Effector memory CD8-positive, alpha-beta T cell (primary cell): ENCODE data around the gene ATE1.

Experiments
- ATAC-seq: fragments of 150-1000 bp; cut with Tn5 transposase; replicated peaks from 2 replicates; pipeline ENCODE4 v1.10.0; 2021; ENCODE audit warnings: mild to moderate bottlenecking, moderate library complexity
- DNase-seq, 3 experiments: peaks; one replicate each; pipeline ENCODE4 v3.0.0; 2021
- H3K27ac Mint-ChIP-seq, 2 donors: one replicate each; pipeline ENCODE4 v1.8.0; 2022; ENCODE audit warnings: mild to moderate bottlenecking in 2 of 2, mixed read lengths in 2 of 2, moderate library complexity in 2 of 2
- H3K27me3 Mint-ChIP-seq, 2 donors: one replicate each; pipeline ENCODE4 v1.8.0; 2022; ENCODE audit warnings: mixed read lengths in 2 of 2
- H3K36me3 Mint-ChIP-seq: one replicate; pipeline ENCODE4 v1.8.0; 2022; ENCODE audit warnings: mild to moderate bottlenecking, moderate library complexity, mixed read lengths; ENCODE audit not compliant: insufficient read depth
- H3K4me1 Mint-ChIP-seq, 2 donors: one replicate each; pipeline ENCODE4 v1.8.0; 2022; ENCODE audit warnings: low read depth in 2 of 2, mixed read lengths in 2 of 2
- H3K4me3 Mint-ChIP-seq, 2 donors: one replicate each; pipeline ENCODE4 v1.8.0; 2022; ENCODE audit warnings: mild to moderate bottlenecking in 2 of 2, mixed read lengths in 2 of 2, moderate library complexity in 2 of 2
- H3K9me3 Mint-ChIP-seq, 2 donors: one replicate each; pipeline ENCODE4 v1.8.0; 2022; ENCODE audit warnings: mixed read lengths in 2 of 2

ATE1 gene

DNA sequence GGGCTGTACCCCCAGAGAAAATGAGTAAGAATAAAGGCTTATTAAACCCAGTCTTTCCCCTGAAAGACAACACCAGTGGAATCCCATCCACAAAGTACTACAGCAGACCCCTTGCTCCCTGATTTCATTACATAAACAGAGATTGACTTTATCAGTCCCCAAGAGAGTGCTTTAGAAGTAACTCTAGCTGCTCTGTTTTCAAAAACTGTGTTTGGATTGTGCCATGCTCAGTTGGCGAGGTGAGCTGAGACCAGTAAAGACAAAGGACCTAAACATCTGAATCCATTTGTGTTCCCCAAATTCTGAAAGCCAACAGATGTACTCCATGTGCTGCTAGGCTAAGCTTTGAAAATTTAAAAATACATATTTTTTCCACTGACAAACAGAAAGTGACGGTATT, 127.0 kb downstream of the ATE1 start:
- H3K27ac Mint-ChIP-seq, result no peak overlapping the region
- no peak for ATAC-seq
- H3K9me3 Mint-ChIP-seq, result no peaks in the 10 kb centered on the region
- peaks cover 6% of the 10 kb centered on the region for H3K36me3 Mint-ChIP-seq
- H3K4me3 Mint-ChIP-seq, result no peak overlapping the region
- H3K27me3 Mint-ChIP-seq, result no peaks in the 10 kb centered on the region
- peaks cover 2 to 7% of the 10 kb centered on the region in 2 donors for H3K4me1 Mint-ChIP-seq
- no peak for DNase-seq

GRCh38 chr10:121800146-121800545, 127.7 kb downstream of the ATE1 start:
- Mint-ChIP-seq H3K27me3 (no peaks in the 10 kb centered on the region), H3K4me3 (no peak overlapping the region), H3K36me3 (peaks cover 6% of the 10 kb centered on the region), H3K9me3 (no peaks in the 10 kb centered on the region), H3K27ac (no peak overlapping the region), H3K4me1 (peaks cover 2 to 7% of the 10 kb centered on the region in 2 donors)
- DNase-seq (no peak), ATAC-seq (no peak)

- peaks cover 12% of the 10 kb centered on the region for H3K36me3 Mint-ChIP-seq
- H3K4me1 Mint-ChIP-seq, result peaks cover 2 to 7% of the 10 kb centered on the region in 2 donors
- no peaks in the 10 kb centered on the region for H3K27me3 Mint-ChIP-seq
- ATAC-seq (no peak), DNase-seq (no peak)
- H3K9me3 Mint-ChIP-seq, result no peaks in the 10 kb centered on the region
- H3K4me3 Mint-ChIP-seq, result no peak overlapping the region
- no peak overlapping the region for H3K27ac Mint-ChIP-seq
These were observed 130.3 kb downstream of the ATE1 start for GRCh38 chr10:121797490-121797889.

DNA sequence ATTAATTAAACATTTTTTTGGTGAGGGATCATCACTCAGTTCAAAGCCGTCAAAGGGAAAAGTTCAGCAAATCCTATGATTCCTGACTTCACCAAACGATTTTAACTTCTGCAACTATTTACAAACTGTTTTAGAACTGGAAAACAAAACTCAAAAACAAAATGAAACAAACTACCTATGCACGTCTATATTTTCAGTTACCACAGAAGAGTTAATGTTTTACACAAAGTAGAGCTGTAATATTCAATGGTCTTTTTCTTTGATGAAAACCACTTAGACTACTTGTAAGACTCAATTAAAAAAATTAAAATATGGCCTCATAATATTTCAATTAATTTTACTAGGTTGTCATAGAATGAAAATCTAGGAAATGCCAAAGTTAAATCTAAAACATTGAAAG, 131.5 kb downstream of the ATE1 start:
- H3K27ac Mint-ChIP-seq, result no peak overlapping the region
- no peak for ATAC-seq
- H3K27me3 Mint-ChIP-seq, result no peaks in the 10 kb centered on the region
- no peaks in the 10 kb centered on the region for H3K9me3 Mint-ChIP-seq
- H3K4me1 Mint-ChIP-seq, result peaks cover 4 to 7% of the 10 kb centered on the region in 2 donors
- H3K4me3 Mint-ChIP-seq, result no peak overlapping the region
- peaks cover 12% of the 10 kb centered on the region for H3K36me3 Mint-ChIP-seq
- no peak for DNase-seq

- Mint-ChIP-seq H3K36me3 (peaks cover 15% of the 10 kb centered on the region), H3K4me3 (no peak overlapping the region), H3K27me3 (no peaks in the 10 kb centered on the region), H3K9me3 (no peaks in the 10 kb centered on the region), H3K27ac (no peak overlapping the region), H3K4me1 (peaks cover 0 to 2% of the 10 kb centered on the region in 2 donors)
- no peak for DNase-seq
- no peak for ATAC-seq
These were observed 135.6 kb downstream of the ATE1 start for GRCh38 chr10:121792198-121792597.

- ATAC-seq (no peak), DNase-seq (no peak)
- Mint-ChIP-seq H3K4me3 (no peak overlapping the region), H3K4me1 (peaks cover 0 to 2% of the 10 kb centered on the region in 2 donors), H3K27me3 (no peaks in the 10 kb centered on the region), H3K36me3 (peaks cover 15% of the 10 kb centered on the region), H3K27ac (no peak overlapping the region), H3K9me3 (no peaks in the 10 kb centered on the region)
These were observed 136.1 kb downstream of the ATE1 start for GRCh38 chr10:121791761-121792160.

DNA sequence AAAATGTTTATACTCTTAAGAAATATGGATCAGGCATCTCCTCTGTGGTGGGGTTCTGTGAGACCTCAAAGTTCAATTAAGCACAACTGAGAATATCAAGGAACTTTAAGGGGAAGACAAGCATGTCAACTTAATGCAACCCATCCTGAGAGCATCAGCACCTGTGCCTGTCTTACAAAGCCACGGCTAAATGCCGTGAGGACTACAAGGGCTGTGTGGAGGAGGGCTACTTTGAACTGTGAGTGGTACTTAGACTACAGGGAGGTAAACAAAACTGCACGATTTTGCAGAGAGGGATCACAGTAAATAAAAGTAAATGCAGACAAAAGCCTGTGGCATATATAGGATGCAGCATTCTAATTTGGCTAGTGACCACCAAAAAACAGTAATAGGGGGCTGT, 139.1 kb downstream of the ATE1 start:
- Mint-ChIP-seq H3K27me3 (no peaks in the 10 kb centered on the region), H3K9me3 (no peaks in the 10 kb centered on the region), H3K36me3 (peaks cover 10% of the 10 kb centered on the region), H3K27ac (no peak overlapping the region), H3K4me1 (peaks cover 0 to 2% of the 10 kb centered on the region in 2 donors), H3K4me3 (no peak overlapping the region)
- DNase-seq (no peak), ATAC-seq (no peak)

DNA sequence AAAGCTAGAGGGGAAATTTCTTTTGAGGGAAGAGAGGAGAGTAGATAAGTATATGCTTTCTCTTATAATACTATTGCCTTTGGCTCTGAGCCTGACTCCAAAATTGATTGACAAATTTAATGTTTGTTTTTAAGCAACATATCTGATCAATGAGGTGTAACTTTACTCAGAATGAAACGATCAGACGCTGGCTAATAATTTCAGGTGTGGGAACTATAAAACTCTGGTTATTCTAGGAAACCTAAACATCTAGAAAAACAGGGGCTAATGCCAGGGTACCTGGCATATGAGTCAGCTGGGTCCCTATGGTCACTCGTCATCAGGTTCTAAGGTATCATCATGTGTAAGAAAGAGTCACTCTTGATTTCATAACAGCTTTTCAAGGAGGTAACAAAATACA, 139.7 kb downstream of the ATE1 start:
- H3K27ac Mint-ChIP-seq, result no peak overlapping the region
- peaks cover 0 to 2% of the 10 kb centered on the region in 2 donors for H3K4me1 Mint-ChIP-seq
- no peak for ATAC-seq
- H3K9me3 Mint-ChIP-seq, result no peaks in the 10 kb centered on the region
- no peak for DNase-seq
- H3K36me3 Mint-ChIP-seq, result peaks cover 10% of the 10 kb centered on the region
- no peak overlapping the region for H3K4me3 Mint-ChIP-seq
- H3K27me3 Mint-ChIP-seq, result no peaks in the 10 kb centered on the region

DNA sequence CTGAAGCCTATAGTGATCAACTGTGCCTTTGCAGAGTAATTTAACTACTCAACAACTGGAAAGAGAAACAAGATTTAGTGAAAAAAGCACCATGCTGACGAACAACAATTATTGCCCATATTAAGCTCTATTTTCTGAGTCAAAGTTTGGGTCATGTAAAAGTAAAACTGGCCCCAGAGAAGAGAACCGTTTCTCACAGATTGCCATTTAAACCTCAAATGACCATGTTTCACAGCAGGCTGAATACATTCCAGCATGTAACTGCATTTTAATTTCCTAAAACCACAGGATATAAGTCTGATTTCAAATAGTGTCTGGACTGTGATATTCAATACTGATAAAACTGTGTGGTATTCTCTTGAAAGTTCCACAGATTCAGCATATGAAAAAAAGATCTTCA, 140.7 kb downstream of the ATE1 start:
- peaks cover 0 to 2% of the 10 kb centered on the region in 2 donors for H3K4me1 Mint-ChIP-seq
- H3K27me3 Mint-ChIP-seq, result no peaks in the 10 kb centered on the region
- H3K36me3 Mint-ChIP-seq, result peaks cover 10% of the 10 kb centered on the region
- ATAC-seq (no peak), DNase-seq (no peak)
- no peak overlapping the region for H3K27ac Mint-ChIP-seq
- H3K9me3 Mint-ChIP-seq, result no peaks in the 10 kb centered on the region
- no peak overlapping the region for H3K4me3 Mint-ChIP-seq

- no peak for ATAC-seq
- Mint-ChIP-seq H3K27ac (no peak overlapping the region), H3K4me1 (no peaks in the 10 kb centered on the region)
These were observed 144.0 kb downstream of the ATE1 start for GRCh38 chr10:121783782-121784372.

GRCh38 chr10:121781101-121781500, 146.7 kb downstream of the ATE1 start:
- ATAC-seq, result no peak

More at GRCh38 chr10:121783782-121784372, 144.0 kb downstream of the ATE1 start:
- H3K27me3 Mint-ChIP-seq, result no peaks in the 10 kb centered on the region
- peaks cover 10% of the 10 kb centered on the region for H3K36me3 Mint-ChIP-seq
- H3K9me3 Mint-ChIP-seq, result no peaks in the 10 kb centered on the region
- no peak overlapping the region for H3K4me3 Mint-ChIP-seq
- no peak for DNase-seq

GRCh38 chr10:121774813-121775212, 153.0 kb downstream of the ATE1 start:
- Mint-ChIP-seq H3K27me3 (no peaks in the 10 kb centered on the region), H3K36me3 (no peaks in the 10 kb centered on the region), H3K9me3 (no peaks in the 10 kb centered on the region), H3K4me1 (peaks cover 0 to 3% of the 10 kb centered on the region in 2 donors), H3K4me3 (no peak overlapping the region), H3K27ac (no peak overlapping the region)
- DNase-seq (no peak), ATAC-seq (no peak)

More at GRCh38 chr10:121781101-121781500, 146.7 kb downstream of the ATE1 start:
- Mint-ChIP-seq H3K36me3 (no peaks in the 10 kb centered on the region), H3K9me3 (no peaks in the 10 kb centered on the region), H3K27me3 (no peaks in the 10 kb centered on the region), H3K4me1 (no peaks in the 10 kb centered on the region), H3K4me3 (no peak overlapping the region), H3K27ac (no peak overlapping the region)
- DNase-seq, result no peak

DNA sequence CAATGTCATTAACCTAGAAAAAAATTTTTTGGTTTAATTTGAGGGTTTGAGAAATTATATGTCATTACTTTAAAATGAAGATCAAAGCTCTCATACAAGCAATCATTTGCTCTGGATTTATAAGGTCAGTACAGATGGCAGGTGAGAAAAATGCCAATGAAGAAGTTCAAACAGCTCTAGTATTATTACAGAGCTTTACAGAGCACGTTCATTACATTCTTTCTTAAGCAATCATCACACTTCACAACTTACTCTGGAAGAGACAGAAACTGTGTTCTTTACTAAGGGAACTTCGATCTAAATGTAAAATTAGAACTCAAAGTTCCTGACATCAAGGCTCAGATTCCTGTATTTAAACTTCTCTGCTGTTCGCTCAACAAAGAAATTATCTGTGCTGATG, 153.4 kb downstream of the ATE1 start:
- Mint-ChIP-seq H3K27ac (no peak overlapping the region), H3K4me3 (no peak overlapping the region), H3K9me3 (no peaks in the 10 kb centered on the region), H3K36me3 (no peaks in the 10 kb centered on the region), H3K4me1 (peaks cover 2 to 3% of the 10 kb centered on the region in 2 donors), H3K27me3 (no peaks in the 10 kb centered on the region)
- DNase-seq, result no peak
- no peak for ATAC-seq

GRCh38 chr10:121772884-121773283, 154.9 kb downstream of the ATE1 start:
- peaks cover 3% of the 10 kb centered on the region in 2 donors for H3K4me1 Mint-ChIP-seq
- H3K9me3 Mint-ChIP-seq, result no peaks in the 10 kb centered on the region
- H3K4me3 Mint-ChIP-seq, result no peak overlapping the region
- no peak overlapping the region for H3K27ac Mint-ChIP-seq
- no peaks in the 10 kb centered on the region for H3K27me3 Mint-ChIP-seq
- ATAC-seq, result no peak
- no peaks in the 10 kb centered on the region for H3K36me3 Mint-ChIP-seq
- DNase-seq, result no peak

- H3K27ac Mint-ChIP-seq, result no peak overlapping the region
- H3K4me1 Mint-ChIP-seq, result peaks cover 3% of the 10 kb centered on the region in 2 donors
- H3K36me3 Mint-ChIP-seq, result no peaks in the 10 kb centered on the region
- H3K9me3 Mint-ChIP-seq, result no peaks in the 10 kb centered on the region
- H3K4me3 Mint-ChIP-seq, result no peak overlapping the region
- DNase-seq, result no peak
- no peaks in the 10 kb centered on the region for H3K27me3 Mint-ChIP-seq
- no peak for ATAC-seq
These were observed 155.4 kb downstream of the ATE1 start for GRCh38 chr10:121772406-121772805.
